ENCODE measurements around the gene MRGPRD. TPM values are rescaled to one million over a fixed set of nuclear protein-coding genes. Genes with fewer than 3 reads are reported as not detected.

The MRGPRD gene
- total and polyA plus RNA-seq, 4 donors, result not detected

DNA sequence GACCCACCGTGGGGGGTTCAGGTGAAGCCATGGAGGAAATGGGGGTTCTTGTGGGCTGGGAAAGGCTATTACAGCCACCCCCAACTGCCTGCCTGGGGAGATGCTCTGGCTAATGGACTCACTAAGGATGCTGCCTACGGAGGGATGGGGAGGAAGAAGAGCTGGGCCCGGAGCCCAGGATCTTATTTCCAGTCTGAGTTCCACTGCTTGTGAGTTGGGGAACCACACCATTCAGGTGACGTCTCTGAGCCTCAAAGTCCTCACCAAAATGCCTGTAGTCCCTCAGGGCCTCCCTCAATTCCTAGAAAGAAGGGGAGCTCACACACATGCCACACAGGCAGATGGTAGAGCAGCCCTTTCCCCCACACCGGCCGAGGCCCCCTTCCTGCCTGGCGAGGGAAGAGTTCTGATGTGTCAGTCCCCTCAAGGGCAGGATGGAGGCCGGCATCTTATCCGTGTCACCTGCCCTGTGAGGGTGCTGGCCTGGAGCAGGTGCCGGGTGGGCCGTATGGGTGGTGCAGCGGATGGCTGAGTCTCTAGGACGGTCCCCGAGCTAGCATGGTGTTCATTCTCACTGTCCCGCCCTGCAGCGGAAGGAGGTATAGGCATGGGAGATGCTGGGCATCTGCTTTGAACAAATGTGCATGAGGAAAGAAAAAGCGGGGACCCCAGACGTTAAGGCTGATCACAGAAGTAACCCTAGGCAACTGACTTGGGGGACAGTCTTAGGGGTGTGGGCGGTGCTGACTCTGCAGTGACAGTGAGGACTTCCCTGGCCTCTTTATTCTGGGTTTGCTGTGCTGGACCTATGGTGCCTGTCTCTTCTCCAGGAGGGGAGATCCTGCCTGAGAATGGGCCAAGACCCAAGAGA, 16.6 kb upstream of the MRGPRD start:
- no peaks in the 10 kb centered on the region for H3K27me3 ChIP-seq (ENCODE audit: control insufficient read depth in 4 of 4, insufficient read depth in 4 of 4, low read length in 3 of 4)
- peaks cover 8 to 24% (median 13%) of the 10 kb centered on the region in 4 donors for H3K4me1 ChIP-seq (ENCODE audit: control insufficient read depth in 4 of 4, insufficient read depth in 4 of 4, low read length in 3 of 4)
- no peaks in the 10 kb centered on the region for H3K36me3 ChIP-seq (ENCODE audit: control insufficient read depth in 4 of 4, insufficient read depth in 3 of 4, low read depth in 1 of 4, low read length in 3 of 4)
- WGBS, result 90% methylated on average over 19 of the region's 19 CpGs
- H3K9ac ChIP-seq (ENCODE audit: low read depth in 1 of 2, low read length in 2 of 2), result no peak overlapping the region
- no peak overlapping the region for H3K27ac ChIP-seq (ENCODE audit: low read depth in 1 of 2, low read length in 2 of 2)
- H3K9me3 ChIP-seq (ENCODE audit: control insufficient read depth in 4 of 4, low read length in 3 of 4), result no peaks in the 10 kb centered on the region
- TF ChIP-seq TAF1 (conservative IDR thresholded peaks at IDR 0.05) (no peak), RXRA (IDR thresholded peaks at IDR 0.05) (no peak), GABPA (IDR thresholded peaks at IDR 0.05 in 1 of 2, conservative IDR thresholded peaks at IDR 0.05 in 1 of 2) (no peak), HNF4G (IDR thresholded peaks at IDR 0.05) (no peak), SP1 (IDR thresholded peaks at IDR 0.05) (no peak), YY1 (IDR thresholded peaks at IDR 0.05) (no peak), FOXA1 (IDR thresholded peaks at IDR 0.05) (no peak), JUND (IDR thresholded peaks at IDR 0.05) (no peak)
- TF ChIP-seq, protein P1, sequence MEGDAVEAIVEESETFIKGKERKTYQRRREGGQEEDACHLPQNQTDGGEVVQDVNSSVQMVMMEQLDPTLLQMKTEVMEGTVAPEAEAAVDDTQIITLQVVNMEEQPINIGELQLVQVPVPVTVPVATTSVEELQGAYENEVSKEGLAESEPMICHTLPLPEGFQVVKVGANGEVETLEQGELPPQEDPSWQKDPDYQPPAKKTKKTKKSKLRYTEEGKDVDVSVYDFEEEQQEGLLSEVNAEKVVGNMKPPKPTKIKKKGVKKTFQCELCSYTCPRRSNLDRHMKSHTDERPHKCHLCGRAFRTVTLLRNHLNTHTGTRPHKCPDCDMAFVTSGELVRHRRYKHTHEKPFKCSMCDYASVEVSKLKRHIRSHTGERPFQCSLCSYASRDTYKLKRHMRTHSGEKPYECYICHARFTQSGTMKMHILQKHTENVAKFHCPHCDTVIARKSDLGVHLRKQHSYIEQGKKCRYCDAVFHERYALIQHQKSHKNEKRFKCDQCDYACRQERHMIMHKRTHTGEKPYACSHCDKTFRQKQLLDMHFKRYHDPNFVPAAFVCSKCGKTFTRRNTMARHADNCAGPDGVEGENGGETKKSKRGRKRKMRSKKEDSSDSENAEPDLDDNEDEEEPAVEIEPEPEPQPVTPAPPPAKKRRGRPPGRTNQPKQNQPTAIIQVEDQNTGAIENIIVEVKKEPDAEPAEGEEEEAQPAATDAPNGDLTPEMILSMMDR (IDR thresholded peaks at IDR 0.05; ENCODE audit: low read depth, low read length, missing input control), result no peak
- TF ChIP-seq, protein P2, sequence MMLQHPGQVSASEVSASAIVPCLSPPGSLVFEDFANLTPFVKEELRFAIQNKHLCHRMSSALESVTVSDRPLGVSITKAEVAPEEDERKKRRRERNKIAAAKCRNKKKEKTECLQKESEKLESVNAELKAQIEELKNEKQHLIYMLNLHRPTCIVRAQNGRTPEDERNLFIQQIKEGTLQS (IDR thresholded peaks at IDR 0.05), result no peak
- TF ChIP-seq, protein P3, sequence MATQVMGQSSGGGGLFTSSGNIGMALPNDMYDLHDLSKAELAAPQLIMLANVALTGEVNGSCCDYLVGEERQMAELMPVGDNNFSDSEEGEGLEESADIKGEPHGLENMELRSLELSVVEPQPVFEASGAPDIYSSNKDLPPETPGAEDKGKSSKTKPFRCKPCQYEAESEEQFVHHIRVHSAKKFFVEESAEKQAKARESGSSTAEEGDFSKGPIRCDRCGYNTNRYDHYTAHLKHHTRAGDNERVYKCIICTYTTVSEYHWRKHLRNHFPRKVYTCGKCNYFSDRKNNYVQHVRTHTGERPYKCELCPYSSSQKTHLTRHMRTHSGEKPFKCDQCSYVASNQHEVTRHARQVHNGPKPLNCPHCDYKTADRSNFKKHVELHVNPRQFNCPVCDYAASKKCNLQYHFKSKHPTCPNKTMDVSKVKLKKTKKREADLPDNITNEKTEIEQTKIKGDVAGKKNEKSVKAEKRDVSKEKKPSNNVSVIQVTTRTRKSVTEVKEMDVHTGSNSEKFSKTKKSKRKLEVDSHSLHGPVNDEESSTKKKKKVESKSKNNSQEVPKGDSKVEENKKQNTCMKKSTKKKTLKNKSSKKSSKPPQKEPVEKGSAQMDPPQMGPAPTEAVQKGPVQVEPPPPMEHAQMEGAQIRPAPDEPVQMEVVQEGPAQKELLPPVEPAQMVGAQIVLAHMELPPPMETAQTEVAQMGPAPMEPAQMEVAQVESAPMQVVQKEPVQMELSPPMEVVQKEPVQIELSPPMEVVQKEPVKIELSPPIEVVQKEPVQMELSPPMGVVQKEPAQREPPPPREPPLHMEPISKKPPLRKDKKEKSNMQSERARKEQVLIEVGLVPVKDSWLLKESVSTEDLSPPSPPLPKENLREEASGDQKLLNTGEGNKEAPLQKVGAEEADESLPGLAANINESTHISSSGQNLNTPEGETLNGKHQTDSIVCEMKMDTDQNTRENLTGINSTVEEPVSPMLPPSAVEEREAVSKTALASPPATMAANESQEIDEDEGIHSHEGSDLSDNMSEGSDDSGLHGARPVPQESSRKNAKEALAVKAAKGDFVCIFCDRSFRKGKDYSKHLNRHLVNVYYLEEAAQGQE (IDR thresholded peaks at IDR 0.05), result no peak
- TF ChIP-seq, protein P4, sequence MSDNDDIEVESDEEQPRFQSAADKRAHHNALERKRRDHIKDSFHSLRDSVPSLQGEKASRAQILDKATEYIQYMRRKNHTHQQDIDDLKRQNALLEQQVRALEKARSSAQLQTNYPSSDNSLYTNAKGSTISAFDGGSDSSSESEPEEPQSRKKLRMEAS (IDR thresholded peaks at IDR 0.05), result no peak
- TF ChIP-seq, protein P5, sequence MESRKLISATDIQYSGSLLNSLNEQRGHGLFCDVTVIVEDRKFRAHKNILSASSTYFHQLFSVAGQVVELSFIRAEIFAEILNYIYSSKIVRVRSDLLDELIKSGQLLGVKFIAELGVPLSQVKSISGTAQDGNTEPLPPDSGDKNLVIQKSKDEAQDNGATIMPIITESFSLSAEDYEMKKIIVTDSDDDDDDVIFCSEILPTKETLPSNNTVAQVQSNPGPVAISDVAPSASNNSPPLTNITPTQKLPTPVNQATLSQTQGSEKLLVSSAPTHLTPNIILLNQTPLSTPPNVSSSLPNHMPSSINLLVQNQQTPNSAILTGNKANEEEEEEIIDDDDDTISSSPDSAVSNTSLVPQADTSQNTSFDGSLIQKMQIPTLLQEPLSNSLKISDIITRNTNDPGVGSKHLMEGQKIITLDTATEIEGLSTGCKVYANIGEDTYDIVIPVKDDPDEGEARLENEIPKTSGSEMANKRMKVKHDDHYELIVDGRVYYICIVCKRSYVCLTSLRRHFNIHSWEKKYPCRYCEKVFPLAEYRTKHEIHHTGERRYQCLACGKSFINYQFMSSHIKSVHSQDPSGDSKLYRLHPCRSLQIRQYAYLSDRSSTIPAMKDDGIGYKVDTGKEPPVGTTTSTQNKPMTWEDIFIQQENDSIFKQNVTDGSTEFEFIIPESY (IDR thresholded peaks at IDR 0.05), result no peak
- no peak for DNase-seq (ENCODE audit: low spot score)
- H3K4me3 ChIP-seq (ENCODE audit: low read depth in 1 of 3, low read length in 3 of 3), result no peak overlapping the region
